Measurements from ENCODE around the gene TSHZ2. TPM values are rescaled to one million over a fixed set of nuclear protein-coding genes. Genes with fewer than 3 reads are reported as not detected.

TSHZ2 gene
- total and polyA plus RNA-seq, 2 of the 4 experiments (the other 2 are of a cell fraction): under 0.01 to 0.02 TPM

GRCh38 chr20:53262365-53262764, 290.2 kb downstream of the TSHZ2 start:
- H3K56ac ChIP-seq (ENCODE audit: extremely low read depth, insufficient read depth, low read length): no peak overlapping the region
- H3K79me1 ChIP-seq (ENCODE audit: low read depth in 1 of 2, low read length in 2 of 2): no peaks in the 10 kb centered on the region
- H3K4ac ChIP-seq (ENCODE audit: low read depth, low read length): no peak overlapping the region
- H3K4me2 ChIP-seq (ENCODE audit: low read depth, low read length): no peak overlapping the region
- WGBS, 2 experiments (ENCODE audit: extremely low coverage in 2 of 2, insufficient read length in 1 of 2): no CpG with 5 or more reads among the region's 7 CpGs
- no peak overlapping the region for H3K4me3 ChIP-seq (ENCODE audit: insufficient read depth, low read depth, low read length)
- no peak overlapping the region for H4K5ac ChIP-seq (ENCODE audit: low read depth, low read length)
- DNase-seq: no peak
- BruUV-seq (replicated peaks): no TSS peak
- ATAC-seq (ENCODE audit: low read depth): no peak
- H3K36me3 ChIP-seq (ENCODE audit: control insufficient read depth, insufficient read depth, low read length): no peaks in the 10 kb centered on the region
- H3K9me3 ChIP-seq (ENCODE audit: control insufficient read depth, insufficient read depth, low read length): no peaks in the 10 kb centered on the region
- H3K4me1 ChIP-seq (ENCODE audit: control insufficient read depth, insufficient read depth, low read length): no peaks in the 10 kb centered on the region
- no peak overlapping the region for H3K9ac ChIP-seq (ENCODE audit: low read depth, low read length)
- in situ Hi-C loops (cut with MboI; ENCODE audit: low sequenced_read_pairs): no loop called here
- no peak overlapping the region for H4K91ac ChIP-seq (ENCODE audit: insufficient read depth, low read depth, low read length)
- H2AFZ ChIP-seq (replicated peaks; ENCODE audit: low read length, poor library complexity): no peak overlapping the region
- ChIA-PET POLR2A (ENCODE audit: unreplicated experiment) (no interaction called here), CTCF (no interaction called here)
- no peak overlapping the region for H3K18ac ChIP-seq (ENCODE audit: low read depth, low read length)
- dilution Hi-C loops (cut with HindIII; ENCODE audit: low sequenced_read_pairs, unreplicated experiment): no loop called here
- intact Hi-C loops (cut with micrococcal nuclease): no loop called here
- H2AK5ac ChIP-seq (ENCODE audit: low read depth, low read length): no peak overlapping the region
- no peak for TF ChIP-seq ELK1 (IDR thresholded peaks at IDR 0.05; ENCODE audit: borderline replicate concordance, low read depth, low read length)
- no peak for TF ChIP-seq MXI1 (IDR thresholded peaks at IDR 0.05; ENCODE audit: borderline replicate concordance, low read depth, low read length)
- no peak for TF ChIP-seq BHLHE40 (IDR thresholded peaks at IDR 0.05; ENCODE audit: low read depth, low read length)
- TF ChIP-seq RFX5 (IDR thresholded peaks at IDR 0.05; ENCODE audit: low read depth, low read length): no peak
- no peak for TF ChIP-seq MAFK (IDR thresholded peaks at IDR 0.05; ENCODE audit: low read depth, low read length)
- no peak for TF ChIP-seq CHD1 (IDR thresholded peaks at IDR 0.05; ENCODE audit: low read depth, low read length)
- TF ChIP-seq RCOR1 (IDR thresholded peaks at IDR 0.05; ENCODE audit: insufficient replicate concordance, low read length): no peak
- no peak for TF ChIP-seq FOS (IDR thresholded peaks at IDR 0.05; ENCODE audit: low read depth, low read length)
- no peak for TF ChIP-seq SMC3 (IDR thresholded peaks at IDR 0.05; ENCODE audit: low read depth, low read length)
- TF ChIP-seq POLR2A (IDR thresholded peaks at IDR 0.05; ENCODE audit: low read depth, low read length): no peak
- no peak for TF ChIP-seq CEBPB (IDR thresholded peaks at IDR 0.05; ENCODE audit: low read depth, low read length)
- no peak for TF ChIP-seq CTCF (conservative IDR thresholded peaks at IDR 0.05; ENCODE audit: low read depth, low read length)
- no peak for TF ChIP-seq RAD21 (IDR thresholded peaks at IDR 0.05; ENCODE audit: low read length)
- no peak for TF ChIP-seq NFE2L2 (IDR thresholded peaks at IDR 0.05; ENCODE audit: low read depth, low read length)
- TF ChIP-seq MAZ (IDR thresholded peaks at IDR 0.05; ENCODE audit: borderline replicate concordance, low read depth, low read length): no peak
- H3K27ac ChIP-seq (ENCODE audit: insufficient read depth, low read length): no peak overlapping the region
- no peak overlapping the region for H3K23ac ChIP-seq (ENCODE audit: low read depth, low read length)
- no peaks in the 10 kb centered on the region for H3K9me1 ChIP-seq (ENCODE audit: insufficient read depth, low read length)
- no peak overlapping the region for H2BK20ac ChIP-seq (ENCODE audit: low read depth, low read length)
- no peak overlapping the region for H2BK5ac ChIP-seq (ENCODE audit: low read depth, low read length, poor library complexity, severe bottlenecking)
- no peak overlapping the region for H2BK15ac ChIP-seq (ENCODE audit: low read depth, low read length)
- no peak overlapping the region for H2AK9ac ChIP-seq (replicated peaks; ENCODE audit: low read depth, low read length, poor library complexity)
- H2BK120ac ChIP-seq (ENCODE audit: low read depth, low read length): no peak overlapping the region
- H3K14ac ChIP-seq (replicated peaks; ENCODE audit: low read depth, low read length): no peak overlapping the region
- H4K8ac ChIP-seq (ENCODE audit: low read depth in 2 of 2, low read length in 2 of 2): no peak overlapping the region
- no peaks in the 10 kb centered on the region for H4K20me1 ChIP-seq (ENCODE audit: insufficient read depth, low read length)
- H3K27me3 ChIP-seq (ENCODE audit: control insufficient read depth, insufficient read depth, low read length): no peaks in the 10 kb centered on the region

All from IMR-90 (cell line).